GM11168 (cell line): ENCODE results near the gene HGFAC.
"Not testable (repeated sequence)": the region's sequence is repeated elsewhere in the genome, so short reads cannot be mapped to it uniquely, and the experiment has no call there.

Experiments
- in situ Hi-C: fragments of 300-500 bp; cut with MboI; formaldehyde crosslinking; loops from one replicate; pipeline ENCODE4 v1.12.0; 2022; ENCODE audit warnings: low sequenced_read_pairs; ENCODE audit not compliant: unreplicated experiment

The HGFAC gene

GRCh38 chr4:3410401-3411135 lies 31.2 kb upstream of the HGFAC start:
- in situ Hi-C loops = no loop called here

- in situ Hi-C loops = not testable (repeated sequence)
Measured at GRCh38 chr4:3411190-3411589, 30.6 kb upstream of the HGFAC start.

GRCh38 chr4:3411676-3412075 lies 30.1 kb upstream of the HGFAC start:
- in situ Hi-C loops = no loop called here

- in situ Hi-C loops = no loop called here
Measured at GRCh38 chr4:3412257-3413020, 29.3 kb upstream of the HGFAC start.

GRCh38 chr4:3413217-3413671 lies 28.5 kb upstream of the HGFAC start:
- in situ Hi-C loops = no loop called here

GRCh38 chr4:3413675-3414420 lies 27.9 kb upstream of the HGFAC start:
- in situ Hi-C loops = no loop called here

- in situ Hi-C loops = no loop called here
Measured at GRCh38 chr4:3414421-3415279, 27.1 kb upstream of the HGFAC start.

GRCh38 chr4:3415471-3416141 lies 26.2 kb upstream of the HGFAC start:
- in situ Hi-C loops = no loop called here

- in situ Hi-C loops = no loop called here
Measured at GRCh38 chr4:3416270-3416669, 25.5 kb upstream of the HGFAC start.

GRCh38 chr4:3416821-3417221 lies 24.9 kb upstream of the HGFAC start:
- in situ Hi-C loops = no loop called here

GRCh38 chr4:3417448-3417847 lies 24.3 kb upstream of the HGFAC start:
- in situ Hi-C loops = no loop called here

GRCh38 chr4:3418029-3418762 lies 23.6 kb upstream of the HGFAC start:
- in situ Hi-C loops = no loop called here

- in situ Hi-C loops = no loop called here
Measured at GRCh38 chr4:3419836-3420605, 21.7 kb upstream of the HGFAC start.

- in situ Hi-C loops = no loop called here
Measured at GRCh38 chr4:3420606-3420955, 21.2 kb upstream of the HGFAC start.

- in situ Hi-C loops = no loop called here
Measured at GRCh38 chr4:3420956-3421355, 20.8 kb upstream of the HGFAC start.

- in situ Hi-C loops = no loop called here
Measured at GRCh38 chr4:3421470-3421869, 20.3 kb upstream of the HGFAC start.

GRCh38 chr4:3422241-3422801 lies 19.4 kb upstream of the HGFAC start:
- in situ Hi-C loops = no loop called here

- in situ Hi-C loops = no loop called here
Measured at GRCh38 chr4:3422808-3423297, 18.9 kb upstream of the HGFAC start.
